GM21515 (cell line): ENCODE results near the gene DCDC1.
"Not testable (repeated sequence)": the region's sequence is repeated elsewhere in the genome, so short reads cannot be mapped to it uniquely, and the experiment has no call there.

ENCODE experiments used
- ATAC-seq: cut with Tn5 transposase; IDR thresholded peaks from one replicate; pipeline ENCODE4 v1.9.1; 2021; ENCODE audit not compliant: unreplicated experiment

DCDC1 gene

GRCh38 chr11:30991376-30991775 lies 378.2 kb downstream of the DCDC1 start:
- ATAC-seq = no peak

GRCh38 chr11:30990625-30991296 lies 378.8 kb downstream of the DCDC1 start:
- no peak for ATAC-seq

GRCh38 chr11:30987819-30988218 lies 381.7 kb downstream of the DCDC1 start:
- no peak for ATAC-seq

- ATAC-seq = no peak
These were observed 384.0 kb downstream of the DCDC1 start for GRCh38 chr11:30985536-30985935.

DNA sequence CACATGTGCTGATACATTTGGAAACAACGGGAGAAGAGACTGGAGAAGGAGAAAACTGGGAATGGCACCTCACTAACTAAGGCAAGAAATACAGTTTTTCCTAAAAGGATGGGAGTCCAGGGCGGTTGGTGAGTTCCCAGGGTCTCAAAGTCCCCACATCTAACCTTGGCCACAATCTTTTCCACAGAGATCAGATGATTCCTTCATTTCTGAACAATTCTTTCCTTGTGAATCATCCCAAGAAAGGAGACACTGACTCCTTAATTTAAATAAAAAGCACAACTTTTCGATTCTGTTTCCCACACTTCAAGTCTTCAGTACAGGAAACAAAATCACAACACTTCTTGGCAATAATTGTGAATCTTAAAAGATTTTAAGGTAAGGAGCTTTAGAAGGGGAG lies 384.7 kb downstream of the DCDC1 start:
- ATAC-seq = no peak

DNA sequence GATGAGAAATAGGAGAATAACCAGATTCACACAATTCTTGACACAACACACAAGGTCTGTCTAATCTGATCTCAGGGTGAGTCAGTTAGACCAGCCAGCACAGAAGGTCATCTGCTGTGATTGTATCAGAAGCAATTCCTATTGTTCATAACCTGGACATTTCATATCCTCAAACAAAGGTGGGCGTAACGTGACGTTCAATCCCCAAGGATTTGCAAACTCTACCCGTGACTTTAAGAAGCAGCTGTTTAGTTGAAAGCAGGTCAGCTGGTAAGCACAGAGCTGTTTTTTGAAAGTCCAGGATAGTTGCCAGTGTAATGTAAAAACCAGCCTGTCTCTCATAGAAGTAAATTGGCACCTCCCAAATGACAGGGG lies 385.1 kb downstream of the DCDC1 start:
- ATAC-seq = no peak

- no peak for ATAC-seq
These were observed 385.6 kb downstream of the DCDC1 start for GRCh38 chr11:30983776-30984441.

- ATAC-seq = no peak
These were observed 386.4 kb downstream of the DCDC1 start for GRCh38 chr11:30983143-30983542.

- no peak for ATAC-seq
These were observed 402.0 kb downstream of the DCDC1 start for GRCh38 chr11:30967579-30967978.

- ATAC-seq = no peak
These were observed 409.0 kb downstream of the DCDC1 start for GRCh38 chr11:30960387-30960992.

GRCh38 chr11:30956751-30957150 lies 412.8 kb downstream of the DCDC1 start:
- ATAC-seq = no peak

- no peak for ATAC-seq
These were observed 419.7 kb downstream of the DCDC1 start for GRCh38 chr11:30949838-30950237.

DNA sequence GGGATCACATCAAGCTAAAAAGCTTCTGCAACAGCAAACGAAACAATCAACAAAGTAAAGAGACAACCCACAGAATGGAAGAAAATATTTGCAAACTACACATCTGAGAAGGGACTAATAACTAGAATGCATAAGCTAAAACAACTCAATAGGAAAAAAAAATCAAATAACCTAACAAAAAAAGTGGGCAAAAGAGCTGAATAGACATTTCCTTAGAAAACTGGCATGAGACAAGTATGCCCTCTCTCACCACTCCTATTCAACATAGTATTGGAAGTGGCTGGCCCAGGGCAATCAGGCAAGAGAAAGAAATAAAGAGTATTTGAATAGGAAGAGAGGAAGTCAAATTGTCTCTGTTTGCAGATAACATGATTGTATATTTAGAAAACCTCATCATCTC lies 421.8 kb downstream of the DCDC1 start:
- ATAC-seq = not testable (repeated sequence)

DNA sequence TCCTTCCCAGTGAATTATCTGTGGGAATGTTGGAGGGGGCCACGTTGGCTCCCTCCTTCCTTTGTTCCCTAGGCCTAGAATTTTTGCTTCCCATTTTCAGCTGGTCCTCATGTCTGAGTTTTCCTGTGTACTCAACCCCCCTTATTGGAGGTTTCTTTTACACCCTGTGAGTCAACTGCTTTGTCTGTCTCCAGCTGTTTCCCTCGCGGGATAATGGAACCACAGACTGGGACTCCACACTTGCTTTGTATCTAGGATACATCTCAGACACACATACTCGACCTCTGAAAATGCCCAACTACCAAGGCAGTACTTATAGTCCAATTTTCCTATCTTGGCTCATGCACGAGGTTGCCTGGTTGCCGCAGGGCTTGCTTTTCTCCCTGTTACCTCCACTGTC lies 430.7 kb downstream of the DCDC1 start:
- no peak for ATAC-seq

GRCh38 chr11:30938171-30938570 lies 431.4 kb downstream of the DCDC1 start:
- no peak for ATAC-seq

DNA sequence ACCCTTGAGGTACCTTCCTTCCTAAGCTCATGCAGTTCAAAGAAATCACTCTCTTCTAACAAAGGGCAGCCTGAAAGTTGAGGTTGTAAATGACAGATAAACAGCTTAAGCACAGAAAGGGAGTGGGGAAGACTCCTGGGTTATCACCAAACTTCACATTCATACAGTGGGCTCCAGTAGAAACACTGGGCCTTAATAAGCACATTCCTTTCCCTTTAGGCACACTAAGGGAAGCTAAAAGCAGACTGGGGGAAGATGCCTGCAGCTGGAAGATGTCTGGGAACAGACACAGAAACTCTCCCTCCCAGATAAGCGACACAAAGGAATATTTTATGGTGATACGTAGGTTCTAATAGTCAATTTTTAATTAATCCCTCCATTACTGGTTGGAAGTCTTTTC lies 433.0 kb downstream of the DCDC1 start:
- no peak for ATAC-seq

GRCh38 chr11:30935861-30936260 lies 433.7 kb downstream of the DCDC1 start:
- no peak for ATAC-seq

DNA sequence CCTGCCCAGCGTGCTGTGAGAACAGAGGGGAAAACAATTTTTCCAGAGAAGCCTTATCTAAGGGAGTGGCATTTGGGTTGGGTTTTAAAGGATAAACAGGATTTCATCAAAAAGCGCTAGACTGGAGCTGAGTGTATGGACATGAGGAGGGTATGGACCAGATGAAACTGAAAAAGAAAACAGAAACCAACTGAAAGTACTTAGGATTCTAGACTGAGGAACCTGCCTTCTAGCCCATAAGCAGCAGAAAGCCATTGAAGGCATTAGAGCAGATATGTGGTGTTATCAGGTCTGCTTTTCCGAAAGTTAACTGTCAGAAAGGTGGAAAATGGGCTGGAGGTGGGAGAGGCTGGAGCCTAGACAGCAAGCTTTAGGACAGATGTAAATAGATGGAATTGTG lies 443.4 kb downstream of the DCDC1 start:
- ATAC-seq = no peak

GRCh38 chr11:30921811-30922210 lies 447.7 kb downstream of the DCDC1 start:
- no peak for ATAC-seq

GRCh38 chr11:30919389-30920152 lies 450.0 kb downstream of the DCDC1 start:
- ATAC-seq = no peak

DNA sequence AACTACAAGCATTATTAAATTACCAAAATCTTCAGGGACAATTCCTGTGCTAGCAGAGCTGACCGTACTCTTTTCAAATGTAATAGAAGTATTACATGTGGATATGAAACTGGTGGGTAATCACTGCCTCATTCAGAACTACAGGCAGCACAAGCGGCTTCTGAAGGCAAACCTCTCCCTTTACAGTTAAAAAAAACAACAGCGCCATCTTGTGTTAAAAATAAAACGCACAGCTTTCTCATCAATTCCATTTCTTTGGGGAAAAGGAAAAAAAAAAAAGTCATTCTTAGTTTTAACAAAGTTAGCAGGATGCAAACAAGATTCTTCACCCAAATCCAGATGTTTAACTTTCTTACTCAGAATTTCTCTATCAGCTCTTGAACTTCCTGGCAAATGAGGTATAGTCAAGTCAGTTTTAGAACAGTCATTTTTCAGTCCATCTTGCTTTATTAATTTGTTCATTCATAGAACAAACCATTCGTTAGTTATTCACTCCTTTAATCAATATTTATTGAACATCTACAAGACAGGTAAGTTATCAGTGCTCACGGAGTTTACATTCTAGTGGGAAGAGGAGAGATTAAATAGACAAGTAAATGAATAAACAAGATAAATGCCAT lies 451.6 kb downstream of the DCDC1 start:
- peak; percentile 78 for ATAC-seq
